ENCODE data around the gene COMMD9. TPM values are rescaled to one million over a fixed set of nuclear protein-coding genes. Genes with fewer than 3 reads are reported as not detected.

Gene COMMD9
- total RNA-seq, 1 donor from 2014 or later, result 52.5 TPM

GRCh38 chr11:36306888-36307287 lies 17.7 kb upstream of the COMMD9 start:
- H3K27ac Mint-ChIP-seq (ENCODE audit: unreplicated experiment), result peak overlapping the region; percentile 19
- H3K36me3 Mint-ChIP-seq (ENCODE audit: low read depth), result no peaks in the 10 kb centered on the region
- TF ChIP-seq CTCF (IDR thresholded peaks at IDR 0.05), result peak; percentile 87
- H3K9me3 Mint-ChIP-seq (ENCODE audit: low read depth), result peaks cover 3% of the 10 kb centered on the region
- H3K4me3 Mint-ChIP-seq (ENCODE audit: unreplicated experiment), result no peak overlapping the region
- H3K27me3 Mint-ChIP-seq (ENCODE audit: low read depth), result no peaks in the 10 kb centered on the region
- H3K4me1 Mint-ChIP-seq (ENCODE audit: low read depth), result peaks cover 32% of the 10 kb centered on the region
- no peak for DNase-seq (ENCODE audit: low spot score)

GRCh38 chr11:36305047-36305446 lies 15.8 kb upstream of the COMMD9 start:
- H3K27me3 Mint-ChIP-seq (ENCODE audit: low read depth), result no peaks in the 10 kb centered on the region
- H3K4me3 Mint-ChIP-seq (ENCODE audit: unreplicated experiment), result no peak overlapping the region
- no peaks in the 10 kb centered on the region for H3K36me3 Mint-ChIP-seq (ENCODE audit: low read depth)
- TF ChIP-seq CTCF (IDR thresholded peaks at IDR 0.05), result no peak
- DNase-seq (ENCODE audit: low spot score), result no peak
- peaks cover under 1% of the 10 kb centered on the region for H3K9me3 Mint-ChIP-seq (ENCODE audit: low read depth)
- no peak overlapping the region for H3K27ac Mint-ChIP-seq (ENCODE audit: unreplicated experiment)
- peaks cover 30% of the 10 kb centered on the region for H3K4me1 Mint-ChIP-seq (ENCODE audit: low read depth)

GRCh38 chr11:36304351-36304750 lies 15.1 kb upstream of the COMMD9 start:
- H3K27me3 Mint-ChIP-seq (ENCODE audit: low read depth), result no peaks in the 10 kb centered on the region
- H3K27ac Mint-ChIP-seq (ENCODE audit: unreplicated experiment), result no peak overlapping the region
- H3K4me3 Mint-ChIP-seq (ENCODE audit: unreplicated experiment), result no peak overlapping the region
- no peak for TF ChIP-seq CTCF (IDR thresholded peaks at IDR 0.05)
- DNase-seq (ENCODE audit: low spot score), result no peak
- peaks cover 29% of the 10 kb centered on the region for H3K4me1 Mint-ChIP-seq (ENCODE audit: low read depth)
- no peaks in the 10 kb centered on the region for H3K36me3 Mint-ChIP-seq (ENCODE audit: low read depth)
- H3K9me3 Mint-ChIP-seq (ENCODE audit: low read depth), result no peaks in the 10 kb centered on the region

- H3K27ac Mint-ChIP-seq (ENCODE audit: unreplicated experiment), result peak overlapping the region; percentile 42
- no peak for DNase-seq (ENCODE audit: low spot score)
- no peaks in the 10 kb centered on the region for H3K36me3 Mint-ChIP-seq (ENCODE audit: low read depth)
Measured at GRCh38 chr11:36300650-36301049, 11.4 kb upstream of the COMMD9 start.

GRCh38 chr11:36296884-36297543 lies 7.8 kb upstream of the COMMD9 start:
- TF ChIP-seq CTCF (IDR thresholded peaks at IDR 0.05), result no peak
- Mint-ChIP-seq H3K4me1 (ENCODE audit: low read depth) (peaks cover 17% of the 10 kb centered on the region), H3K36me3 (ENCODE audit: low read depth) (no peaks in the 10 kb centered on the region), H3K9me3 (ENCODE audit: low read depth) (no peaks in the 10 kb centered on the region), H3K27me3 (ENCODE audit: low read depth) (no peaks in the 10 kb centered on the region), H3K4me3 (ENCODE audit: unreplicated experiment) (no peak overlapping the region), H3K27ac (ENCODE audit: unreplicated experiment) (no peak overlapping the region)
- DNase-seq (ENCODE audit: low spot score), result no peak

More at GRCh38 chr11:36300650-36301049, 11.4 kb upstream of the COMMD9 start:
- no peak for TF ChIP-seq CTCF (IDR thresholded peaks at IDR 0.05)
- Mint-ChIP-seq H3K27me3 (ENCODE audit: low read depth) (no peaks in the 10 kb centered on the region), H3K9me3 (ENCODE audit: low read depth) (no peaks in the 10 kb centered on the region), H3K4me3 (ENCODE audit: unreplicated experiment) (no peak overlapping the region), H3K4me1 (ENCODE audit: low read depth) (peaks cover 23% of the 10 kb centered on the region)

Measured in chondrocyte (in vitro differentiated cells).